ENCODE data around the gene PHF19. TPM values are rescaled to one million over a fixed set of nuclear protein-coding genes. Genes with fewer than 3 reads are reported as not detected.

The PHF19 gene
- total RNA-seq, 2 experiments from 2014 or later, result 60.3 to 63.0 TPM

GRCh38 chr9:120877276-120878034 lies 467 bp upstream of the PHF19 start:
- POLR2A ChIA-PET, result interaction anchor here (0.6 to 10.8 kb wide), 12 partner anchors 7 to 52 kb away, joined by 3 to 327 read pairs (median 8); partner anchors contain the start of gene TRAF1
- no peaks in the 10 kb centered on the region for H3K9me3 ChIP-seq (ENCODE audit: control insufficient read depth in 1 of 2, insufficient read depth in 1 of 2, low read length in 2 of 2)
- CTCF ChIA-PET, result interaction anchor here (0.6 to 3.3 kb wide), 7 partner anchors 9 to 59 kb away, joined by 3 to 23 read pairs (median 4); partner anchors contain the start of gene TRAF1
- Mint-ChIP-seq H3K27me3 (no peaks in the 10 kb centered on the region), H3K36me3 (ENCODE audit: low read depth) (peaks cover 30% of the 10 kb centered on the region), H3K9me3 (no peaks in the 10 kb centered on the region), H3K27ac (peak overlapping the region; percentile 93), H3K4me3 (peak overlapping the region; percentile 96), H3K4me1 (ENCODE audit: low read depth) (peaks cover 81% of the 10 kb centered on the region)
- peak; percentile 43 for ATAC-seq (ENCODE audit: poor library complexity)
- H3K27me3 ChIP-seq (ENCODE audit: control insufficient read depth in 1 of 2, insufficient read depth in 2 of 2, low read length in 2 of 2), result no peaks in the 10 kb centered on the region
- peak; percentile 44 to 84 (median 59) for DNase-seq
- peaks cover 15% of the 10 kb centered on the region for H3K36me3 ChIP-seq (ENCODE audit: insufficient read depth, low read length)
- TF ChIP-seq, protein P1, sequence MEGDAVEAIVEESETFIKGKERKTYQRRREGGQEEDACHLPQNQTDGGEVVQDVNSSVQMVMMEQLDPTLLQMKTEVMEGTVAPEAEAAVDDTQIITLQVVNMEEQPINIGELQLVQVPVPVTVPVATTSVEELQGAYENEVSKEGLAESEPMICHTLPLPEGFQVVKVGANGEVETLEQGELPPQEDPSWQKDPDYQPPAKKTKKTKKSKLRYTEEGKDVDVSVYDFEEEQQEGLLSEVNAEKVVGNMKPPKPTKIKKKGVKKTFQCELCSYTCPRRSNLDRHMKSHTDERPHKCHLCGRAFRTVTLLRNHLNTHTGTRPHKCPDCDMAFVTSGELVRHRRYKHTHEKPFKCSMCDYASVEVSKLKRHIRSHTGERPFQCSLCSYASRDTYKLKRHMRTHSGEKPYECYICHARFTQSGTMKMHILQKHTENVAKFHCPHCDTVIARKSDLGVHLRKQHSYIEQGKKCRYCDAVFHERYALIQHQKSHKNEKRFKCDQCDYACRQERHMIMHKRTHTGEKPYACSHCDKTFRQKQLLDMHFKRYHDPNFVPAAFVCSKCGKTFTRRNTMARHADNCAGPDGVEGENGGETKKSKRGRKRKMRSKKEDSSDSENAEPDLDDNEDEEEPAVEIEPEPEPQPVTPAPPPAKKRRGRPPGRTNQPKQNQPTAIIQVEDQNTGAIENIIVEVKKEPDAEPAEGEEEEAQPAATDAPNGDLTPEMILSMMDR (IDR thresholded peaks at IDR 0.05), result no peak
- H3K4me1 ChIP-seq (ENCODE audit: insufficient read depth, low read length), result peaks cover 90% of the 10 kb centered on the region
- peak overlapping the region; percentile 64 for H3K4me3 ChIP-seq (ENCODE audit: low read length)
- H3K27ac ChIP-seq (ENCODE audit: low read depth in 1 of 2, low read length in 2 of 2), result peak overlapping the region; percentile 72 to 86
- intact Hi-C loops (cut with DNase I, micrococcal nuclease), result loop anchor here (2.0 to 5.0 kb wide), 5 partner anchors 15 to 105 kb away; partner anchors contain the start of gene TRAF1 (in 1 of the 2)

DNA sequence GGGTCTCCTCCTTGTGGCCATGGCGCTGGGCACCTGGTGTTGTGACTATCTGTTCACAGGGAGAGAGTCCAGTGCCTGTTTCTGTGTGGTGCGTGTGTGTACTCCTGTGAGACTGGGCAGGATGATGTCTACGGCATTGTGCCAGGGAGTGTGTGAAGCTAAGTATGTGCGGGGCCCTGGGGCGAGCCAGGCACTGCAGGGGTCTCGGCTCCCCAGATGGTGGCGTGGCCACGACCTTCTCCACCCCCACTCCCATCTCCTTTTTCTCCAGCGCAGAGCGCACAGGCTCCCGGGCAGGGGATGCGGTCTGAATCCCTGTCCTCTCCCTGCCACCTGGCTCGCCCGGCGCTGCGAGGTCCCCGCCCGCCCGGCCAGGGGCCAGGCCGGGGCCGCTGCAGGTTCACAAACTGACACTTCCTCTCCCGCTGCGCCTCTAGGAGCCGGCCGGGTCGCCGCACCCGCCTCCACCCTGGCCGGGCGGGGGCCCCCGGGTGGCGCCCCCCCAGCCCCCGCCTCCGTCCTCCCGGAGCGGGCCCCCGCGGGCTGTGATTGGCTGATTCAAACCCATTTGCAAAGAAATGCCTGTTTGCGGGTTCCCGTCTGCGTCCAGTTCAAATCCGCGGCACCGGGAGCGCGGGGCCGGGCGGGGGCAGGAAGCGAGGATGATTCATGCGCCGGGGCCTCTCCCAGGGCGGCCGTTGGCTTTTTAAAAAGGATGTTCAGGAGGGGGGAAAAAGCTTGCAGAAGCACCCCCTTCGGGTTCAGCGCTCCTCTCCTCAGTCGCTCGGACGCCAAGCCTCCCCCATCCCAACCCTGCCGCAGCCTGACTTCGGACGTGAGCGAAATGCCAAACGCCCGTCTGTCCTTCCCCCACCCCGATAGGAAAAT lies 790 bp downstream of the PHF19 start:
- peak overlapping the region; percentile 87 to 93 for H3K27ac ChIP-seq (ENCODE audit: low read depth in 1 of 2, low read length in 2 of 2)
- H3K36me3 Mint-ChIP-seq (ENCODE audit: low read depth), result peaks cover 43% of the 10 kb centered on the region
- DNase-seq (peak; percentile 53 to 93 (median 84)), ATAC-seq (ENCODE audit: poor library complexity) (peak; percentile 49)
- H3K27me3 Mint-ChIP-seq, result no peaks in the 10 kb centered on the region
- no peaks in the 10 kb centered on the region for H3K9me3 ChIP-seq (ENCODE audit: control insufficient read depth in 1 of 2, insufficient read depth in 1 of 2, low read length in 2 of 2)
- H3K4me1 Mint-ChIP-seq (ENCODE audit: low read depth), result peaks cover 75% of the 10 kb centered on the region
- peak overlapping the region; percentile 64 for H3K4me3 ChIP-seq (ENCODE audit: low read length)
- H3K4me3 Mint-ChIP-seq, result peak overlapping the region; percentile 85
- peaks cover 20% of the 10 kb centered on the region for H3K36me3 ChIP-seq (ENCODE audit: insufficient read depth, low read length)
- peak overlapping the region; percentile 84 for H3K27ac Mint-ChIP-seq
- ChIA-PET CTCF (interaction anchor here (1.6 to 3.3 kb wide), 2 partner anchors 15 to 28 kb away, joined by 3 to 23 read pairs; no protein-coding TSS in a partner anchor), POLR2A (interaction anchor here (0.7 to 10.8 kb wide), 11 partner anchors 17 to 199 kb away, joined by 3 to 327 read pairs (median 9); partner anchors contain the start of gene TRAF1)
- intact Hi-C loops (cut with DNase I, micrococcal nuclease), result loop anchor here (1.0 to 5.0 kb wide), 6 partner anchors 17 to 106 kb away; partner anchors contain the start of gene TRAF1 (in 1 of the 2)
- H3K9me3 Mint-ChIP-seq, result no peaks in the 10 kb centered on the region
- TF ChIP-seq, protein P1 (IDR thresholded peaks at IDR 0.05), result no peak
- H3K4me1 ChIP-seq (ENCODE audit: insufficient read depth, low read length), result peaks cover 83% of the 10 kb centered on the region
- H3K27me3 ChIP-seq (ENCODE audit: control insufficient read depth in 1 of 2, insufficient read depth in 2 of 2, low read length in 2 of 2), result no peaks in the 10 kb centered on the region

DNA sequence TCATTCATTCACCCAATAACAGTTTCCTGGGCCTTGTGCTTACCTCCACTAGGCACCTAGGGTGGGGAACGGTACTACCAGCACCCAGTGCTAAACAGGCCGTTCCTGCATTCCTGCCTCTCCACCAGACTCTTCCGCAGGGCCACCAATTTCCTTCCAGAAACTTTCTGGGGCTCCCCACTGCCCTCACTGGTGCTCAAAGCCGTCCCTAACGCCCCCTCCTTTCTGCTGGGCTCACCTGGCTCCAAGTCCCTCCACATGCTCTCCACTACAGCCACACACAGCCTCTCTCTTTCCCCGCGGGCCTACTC lies 1.4 kb downstream of the PHF19 start:
- peak; percentile 1 for ATAC-seq (ENCODE audit: poor library complexity)
- intact Hi-C loops (cut with DNase I, micrococcal nuclease), result loop anchor here (5.0 kb wide), 2 partner anchors 37 to 107 kb away; no protein-coding TSS in a partner anchor
- POLR2A ChIA-PET, result interaction anchor here (1.2 to 10.8 kb wide), 6 partner anchors 17 to 64 kb away, joined by 3 to 327 read pairs (median 19); partner anchors contain the start of gene TRAF1

More for the DNA sequence above, 1.4 kb downstream of the PHF19 start:
- TF ChIP-seq, protein P1 (IDR thresholded peaks at IDR 0.05), result no peak
- H3K9me3 Mint-ChIP-seq, result no peaks in the 10 kb centered on the region
- CTCF ChIA-PET, result interaction anchor here (1.6 kb wide), 1 partner anchor 29 kb away, joined by 3 read pairs; no protein-coding TSS in a partner anchor
- no peaks in the 10 kb centered on the region for H3K27me3 Mint-ChIP-seq
- Histone ChIP-seq H3K36me3 (ENCODE audit: insufficient read depth, low read length) (peaks cover 23% of the 10 kb centered on the region), H3K9me3 (ENCODE audit: control insufficient read depth in 1 of 2, insufficient read depth in 1 of 2, low read length in 2 of 2) (no peaks in the 10 kb centered on the region), H3K27me3 (ENCODE audit: control insufficient read depth in 1 of 2, insufficient read depth in 2 of 2, low read length in 2 of 2) (no peaks in the 10 kb centered on the region), H3K4me1 (ENCODE audit: insufficient read depth, low read length) (peaks cover 77% of the 10 kb centered on the region), H3K27ac (ENCODE audit: low read depth in 1 of 2, low read length in 2 of 2) (peak overlapping the region; percentile 82 to 93), H3K4me3 (ENCODE audit: low read length) (peak overlapping the region; percentile 64)
- peaks cover 69% of the 10 kb centered on the region for H3K4me1 Mint-ChIP-seq (ENCODE audit: low read depth)
- DNase-seq, result no peak
- H3K27ac Mint-ChIP-seq, result peak overlapping the region; percentile 84
- peaks cover 47% of the 10 kb centered on the region for H3K36me3 Mint-ChIP-seq (ENCODE audit: low read depth)
- H3K4me3 Mint-ChIP-seq, result peak overlapping the region; percentile 66

All from CD4-positive, alpha-beta T cell (primary cell).